CD4-positive, alpha-beta T cell (primary cell): ENCODE data around the gene CASP10. TPM values are rescaled to one million over a fixed set of nuclear protein-coding genes. Genes with fewer than 3 reads are reported as not detected.
A peak's percentile ranks its signal among the peaks of the same experiment; 100 is the strongest.

ENCODE experiments used
- ATAC-seq: fragments of 200-7000 bp; cut with Tn5 transposase; one replicate; pipeline ENCODE4 v1.10.0; 2022; ENCODE audit warnings: mild to moderate bottlenecking; ENCODE audit not compliant: poor library complexity
- CTCF ChIA-PET: fragments of 350-600 bp; sonication (Branson Sonifier 250); formaldehyde crosslinking; loops from one replicate; lab custom pipeline; 2021; ENCODE audit warnings: antibody characterized with exemption, inconsistent platforms; lab: Charles Lee
- POLR2A ChIA-PET: fragments of 350-600 bp; sonication (Branson Sonifier 250); formaldehyde crosslinking; loops from one replicate; lab custom pipeline; 2021; ENCODE audit warnings: antibody characterized with exemption, inconsistent platforms; lab: Charles Lee
- DNase-seq, 14 experiments: peaks; one replicate each; pipeline ENCODE4 v3.0.0-alpha.2; 2013 to 2020; ENCODE audit warnings: mixed read lengths in 2 of 14
- H3K27ac ChIP-seq, 2 donors: one replicate each; pipeline versions ENCODE4 v1.5.1 to v1.7.0; 2013; ENCODE audit warnings: low read length in 2 of 2, low read depth in 1 of 2, mild to moderate bottlenecking in 1 of 2
- H3K27me3 ChIP-seq, 2 experiments: 1 replicate in 1 of 2; 2 replicates in 1 of 2; pipeline versions ENCODE4 v1.6.1 to v1.7.0; 2013; ENCODE audit warnings: low read length in 2 of 2, control low read depth in 1 of 2, mild to moderate bottlenecking in 1 of 2, moderate library complexity in 1 of 2; ENCODE audit not compliant: insufficient read depth in 2 of 2, control insufficient read depth in 1 of 2
- H3K36me3 ChIP-seq: one replicate; pipeline ENCODE4 v1.6.1; 2013; ENCODE audit warnings: low read length, control low read depth; ENCODE audit not compliant: insufficient read depth
- H3K4me1 ChIP-seq: one replicate; pipeline ENCODE4 v1.6.1; 2013; ENCODE audit warnings: low read length, control low read depth; ENCODE audit not compliant: insufficient read depth
- H3K4me3 ChIP-seq: one replicate; pipeline ENCODE4 v1.5.1; 2013; ENCODE audit warnings: mild to moderate bottlenecking, low read length, moderate library complexity
- H3K9me3 ChIP-seq, 2 experiments: 1 replicate in 1 of 2; 2 replicates in 1 of 2; pipeline versions ENCODE4 v1.6.1 to v1.7.0; 2013; ENCODE audit warnings: low read length in 2 of 2, mild to moderate bottlenecking in 2 of 2, control low read depth in 1 of 2, moderate library complexity in 1 of 2; ENCODE audit not compliant: control insufficient read depth in 1 of 2, insufficient read depth in 1 of 2
- H3K27ac Mint-ChIP-seq: one replicate; pipeline ENCODE4 v1.8.0; 2020; ENCODE audit warnings: mixed read lengths
- H3K27me3 Mint-ChIP-seq: one replicate; pipeline ENCODE4 v1.8.0; 2021; ENCODE audit warnings: mixed read lengths
- H3K36me3 Mint-ChIP-seq: one replicate; pipeline ENCODE4 v1.8.0; 2021; ENCODE audit warnings: low read depth, mixed read lengths
- H3K4me1 Mint-ChIP-seq: one replicate; pipeline ENCODE4 v1.8.0; 2021; ENCODE audit warnings: low read depth, mixed read lengths
- H3K4me3 Mint-ChIP-seq: one replicate; pipeline ENCODE4 v1.8.0; 2020; ENCODE audit warnings: mild to moderate bottlenecking, mixed read lengths
- H3K9me3 Mint-ChIP-seq: one replicate; pipeline ENCODE4 v1.8.0; 2020; ENCODE audit warnings: mixed read lengths
- CTCF ChIP-seq: fragments of 200-600 bp; IDR thresholded peaks from one replicate; pipeline ENCODE4 v1.8.0; 2022; ENCODE audit warnings: antibody characterized with exemption, mild to moderate bottlenecking
- intact Hi-C, 2 experiments: fragments of 100-400 bp; cut with DNase I in 1 of 2; cut with micrococcal nuclease in 1 of 2; formaldehyde crosslinking; loops; one replicate each; pipeline versions ENCODE4 v1.15.1 to v1.9.0; 2023 to 2025; cut with DNase I, micrococcal nuclease
- total RNA-seq, 174 experiments: library from RNA in 2 of 174; stranded (reverse) in 2 of 174; gene quantifications; one replicate each; pipeline ENCODE4 v1.2.3 and lab custom pipeline; 2021 to 2026

The CASP10 gene
- total RNA-seq, 2 experiments from 2014 or later = 12.6 to 13.7 TPM

- Mint-ChIP-seq H3K27me3 (no peaks in the 10 kb centered on the region), H3K9me3 (no peaks in the 10 kb centered on the region), H3K36me3 (peaks cover 75% of the 10 kb centered on the region), H3K4me1 (peaks cover 86% of the 10 kb centered on the region), H3K27ac (peak overlapping the region; percentile 91), H3K4me3 (peak overlapping the region; percentile 46)
- Histone ChIP-seq H3K27ac (peak overlapping the region in 1 of 2 donors; percentile 9), H3K9me3 (no peaks in the 10 kb centered on the region), H3K4me3 (no peak overlapping the region), H3K4me1 (peaks cover 77% of the 10 kb centered on the region), H3K27me3 (no peaks in the 10 kb centered on the region), H3K36me3 (peaks cover 42% of the 10 kb centered on the region)
- ChIA-PET POLR2A (no interaction called here), CTCF (interaction anchor here (0.7 kb wide), 1 partner anchor 44 kb away, joined by 3 read pairs; no protein-coding TSS in a partner anchor)
- no peak for DNase-seq
- ATAC-seq = no peak
- TF ChIP-seq CTCF = no peak
- intact Hi-C loops = no loop called here
These were observed 5.5 kb downstream of the CASP10 start for GRCh38 chr2:201188449-201188848.

GRCh38 chr2:201191132-201191875 lies 8.4 kb downstream of the CASP10 start:
- POLR2A ChIA-PET = interaction anchor here (0.6 to 3.0 kb wide), 11 partner anchors 8 to 372 kb away, joined by 3 to 32 read pairs (median 5); partner anchors contain the start of genes CASP10, CASP8, CFLAR and CLK1
- peak overlapping the region; percentile 80 for H3K4me3 Mint-ChIP-seq
- H3K36me3 ChIP-seq = peaks cover 52% of the 10 kb centered on the region

GRCh38 chr2:201194097-201194496 lies 11.2 kb downstream of the CASP10 start:
- H3K4me1 Mint-ChIP-seq = peaks cover 78% of the 10 kb centered on the region
- TF ChIP-seq CTCF = no peak
- ChIA-PET CTCF (interaction anchor here (0.9 to 6.4 kb wide), 3 partner anchors 11 to 39 kb away, joined by 3 to 50 read pairs (median 26); partner anchors contain the start of gene CASP10), POLR2A (interaction anchor here (0.5 to 2.6 kb wide), 15 partner anchors 8 to 1441 kb away, joined by 3 to 21 read pairs (median 4); partner anchors contain the start of genes CASP10, CASP8, CFLAR and CLK1)
- peak overlapping the region; percentile 91 for H3K27ac Mint-ChIP-seq
- Histone ChIP-seq H3K27me3 (no peaks in the 10 kb centered on the region), H3K27ac (peak overlapping the region; percentile 51 to 65), H3K36me3 (peaks cover 52% of the 10 kb centered on the region), H3K4me3 (no peak overlapping the region), H3K4me1 (peaks cover 60% of the 10 kb centered on the region), H3K9me3 (no peaks in the 10 kb centered on the region)
- peaks cover 82% of the 10 kb centered on the region for H3K36me3 Mint-ChIP-seq
- intact Hi-C loops = no loop called here
- no peaks in the 10 kb centered on the region for H3K9me3 Mint-ChIP-seq
- no peaks in the 10 kb centered on the region for H3K27me3 Mint-ChIP-seq
- DNase-seq (peak in 3 of 14 experiments; percentile 37 to 72 (median 42)), ATAC-seq (peak; percentile 68)
- peak overlapping the region; percentile 68 for H3K4me3 Mint-ChIP-seq

More at GRCh38 chr2:201191132-201191875, 8.4 kb downstream of the CASP10 start:
- H3K27me3 Mint-ChIP-seq = no peaks in the 10 kb centered on the region
- Histone ChIP-seq H3K9me3 (no peaks in the 10 kb centered on the region), H3K27ac (peak overlapping the region; percentile 49 to 71), H3K27me3 (no peaks in the 10 kb centered on the region), H3K4me3 (peak overlapping the region; percentile 4), H3K4me1 (peaks cover 80% of the 10 kb centered on the region)
- peaks cover 84% of the 10 kb centered on the region for H3K36me3 Mint-ChIP-seq
- DNase-seq = peak in 5 of 14 experiments; percentile 11 to 74 (median 60)
- intact Hi-C loops = loop anchor here in 1 of 2 experiments (1.0 kb wide), 1 partner anchor 8 kb away; the partner anchor contains the start of gene CASP10
- CTCF ChIA-PET = interaction anchor here (3.5 to 6.4 kb wide), 2 partner anchors 8 to 41 kb away, joined by 25 to 50 read pairs; partner anchors contain the start of gene CASP10
- H3K4me1 Mint-ChIP-seq = peaks cover 88% of the 10 kb centered on the region
- H3K27ac Mint-ChIP-seq = peak overlapping the region; percentile 91
- TF ChIP-seq CTCF = no peak
- ATAC-seq = peak; percentile 89
- no peaks in the 10 kb centered on the region for H3K9me3 Mint-ChIP-seq
